ENCODE measurements around the gene MAST1. TPM values are rescaled to one million over a fixed set of nuclear protein-coding genes. Genes with fewer than 3 reads are reported as not detected.
A peak's percentile ranks its signal among the peaks of the same experiment; 100 is the strongest.

MAST1 gene
- total RNA-seq, 1 experiment from 2014 or later, result 28.9 TPM

- no peaks in the 10 kb centered on the region for H3K9me3 ChIP-seq (ENCODE audit: control insufficient read depth in 1 of 2, insufficient read depth in 1 of 2, low read depth in 1 of 2, low read length in 2 of 2)
- H3K4me2 ChIP-seq (ENCODE audit: low read length), result peak overlapping the region; percentile 69
- H2AFZ ChIP-seq (ENCODE audit: low read depth, low read length, poor library complexity, severe bottlenecking), result no peak overlapping the region
- ChIA-PET POLR2A (interaction anchor here (3.0 kb wide), 1 partner anchor 41 kb away, joined by 14 read pairs; the partner anchor contains the start of gene JUNB), RAD21 (ENCODE audit: low non-redundant PET in 1 of 2, low total read pairs in 2 of 2, uncharacterized antibody in 2 of 2, unreplicated experiment in 2 of 2) (no interaction called here), CTCF (interaction anchor here (0.5 to 2.2 kb wide), 4 partner anchors 7 to 967 kb away, joined by 3 to 8 read pairs (median 4); no protein-coding TSS in a partner anchor)
- ATAC-seq (no peak), DNase-seq (ENCODE audit: low read depth, low spot score) (no peak)
- H3K27me3 ChIP-seq (ENCODE audit: insufficient read depth, low read length), result no peaks in the 10 kb centered on the region
- H3K4me3 ChIP-seq (replicated peaks in 1 of 2; ENCODE audit: low read depth in 1 of 2, low read length in 2 of 2), result peak overlapping the region; percentile 13 to 29; a peak in 3 of 4 replicates
- no peaks in the 10 kb centered on the region; the same call in 1 of the 2 replicates for H3K79me2 ChIP-seq (ENCODE audit: insufficient read depth, low read length)
- peaks cover 36 to 60% of the 10 kb centered on the region in 2 experiments for H3K4me1 ChIP-seq (ENCODE audit: control insufficient read depth in 1 of 2, insufficient read depth in 2 of 2, low read length in 2 of 2)
- TF ChIP-seq ZFX (IDR thresholded peaks at IDR 0.05) (no peak), ELF1 (IDR thresholded peaks at IDR 0.05; ENCODE audit: borderline replicate concordance, low read depth) (no peak), ZNF274 (IDR thresholded peaks at IDR 0.05; ENCODE audit: low read depth, low read length) (no peak), POLR2AphosphoS5 (IDR thresholded peaks at IDR 0.05; ENCODE audit: low read depth, low read length) (no peak), SIN3A (IDR thresholded peaks at IDR 0.05; ENCODE audit: low read depth) (no peak), CBX3 (IDR thresholded peaks at IDR 0.05; ENCODE audit: low read depth) (no peak), FOSL1 (IDR thresholded peaks at IDR 0.05; ENCODE audit: low read depth) (no peak), EGR1 (IDR thresholded peaks at IDR 0.05; ENCODE audit: low read depth) (no peak), MAX (IDR thresholded peaks at IDR 0.05) (no peak), ZBTB33 (IDR thresholded peaks at IDR 0.05; ENCODE audit: extremely low read depth, insufficient replicate concordance, low read length) (no peak), JUND (IDR thresholded peaks at IDR 0.05) (no peak)
- H3K36me3 ChIP-seq (ENCODE audit: control insufficient read depth in 1 of 2, insufficient read depth in 2 of 2, low read length in 2 of 2), result no peaks in the 10 kb centered on the region
- 0 out of 2 replicates have a peak overlapping the region, but pooled peaks have one; percentile 27 for H3K9ac ChIP-seq (ENCODE audit: low read length)
- H3K27ac ChIP-seq (ENCODE audit: low read depth, low read length), result no peak overlapping the region
- H3K9me2 ChIP-seq (ENCODE audit: insufficient read depth), result no peaks in the 10 kb centered on the region
- no peaks in the 10 kb centered on the region for H4K20me1 ChIP-seq (ENCODE audit: insufficient read depth)
- intact Hi-C loops (cut with micrococcal nuclease), result no loop called here
- no TSS peak for BruUV-seq (replicated peaks)
Measured at GRCh38 chr19:12833418-12833737, 4.9 kb upstream of the MAST1 start.
